Progenitor cell of endocrine pancreas (in vitro differentiated cells): ENCODE results near the gene POLH. TPM values are rescaled to one million over a fixed set of nuclear protein-coding genes. Genes with fewer than 3 reads are reported as not detected.

Experiments used
- DNase-seq: peaks from one replicate; pipeline ENCODE4 v3.0.0; 2021; ENCODE audit warnings: low spot score; ENCODE audit not compliant: unreplicated experiment
- H3K27ac Mint-ChIP-seq: 2 replicates; pipeline ENCODE4 v1.8.0; 2021; ENCODE audit warnings: mild to moderate bottlenecking, moderate library complexity, mixed read lengths
- H3K27me3 Mint-ChIP-seq: 2 replicates; pipeline ENCODE4 v1.8.0; 2021; ENCODE audit warnings: mixed read lengths
- H3K36me3 Mint-ChIP-seq: 2 replicates; pipeline ENCODE4 v1.8.0; 2022; ENCODE audit warnings: mixed read lengths; ENCODE audit not compliant: insufficient read depth
- H3K4me1 Mint-ChIP-seq: 2 replicates; pipeline ENCODE4 v1.8.0; 2021; ENCODE audit warnings: low read depth, mixed read lengths
- H3K4me3 Mint-ChIP-seq: 2 replicates; pipeline ENCODE4 v1.8.0; 2021; ENCODE audit warnings: low read depth, mild to moderate bottlenecking, moderate library complexity, mixed read lengths
- H3K9me3 Mint-ChIP-seq: 2 replicates; pipeline ENCODE4 v1.8.0; 2021; ENCODE audit warnings: low read depth, mixed read lengths
- total RNA-seq: library from RNA; stranded (reverse); gene quantifications from 2 replicates; pipeline ENCODE4 v1.2.1, GENCODE V29; 2021
- TF ChIP-seq, protein P1 (sequence below): fragments of 200-600 bp; sonication (generic); IDR thresholded peaks from one replicate; pipeline ENCODE4 v1.5.0; 2021; ENCODE audit warnings: antibody characterized with exemption, mild to moderate bottlenecking; ENCODE audit not compliant: unreplicated experiment

Gene POLH
- total RNA-seq, 1 donor from 2014 or later: 14.5 TPM

DNA sequence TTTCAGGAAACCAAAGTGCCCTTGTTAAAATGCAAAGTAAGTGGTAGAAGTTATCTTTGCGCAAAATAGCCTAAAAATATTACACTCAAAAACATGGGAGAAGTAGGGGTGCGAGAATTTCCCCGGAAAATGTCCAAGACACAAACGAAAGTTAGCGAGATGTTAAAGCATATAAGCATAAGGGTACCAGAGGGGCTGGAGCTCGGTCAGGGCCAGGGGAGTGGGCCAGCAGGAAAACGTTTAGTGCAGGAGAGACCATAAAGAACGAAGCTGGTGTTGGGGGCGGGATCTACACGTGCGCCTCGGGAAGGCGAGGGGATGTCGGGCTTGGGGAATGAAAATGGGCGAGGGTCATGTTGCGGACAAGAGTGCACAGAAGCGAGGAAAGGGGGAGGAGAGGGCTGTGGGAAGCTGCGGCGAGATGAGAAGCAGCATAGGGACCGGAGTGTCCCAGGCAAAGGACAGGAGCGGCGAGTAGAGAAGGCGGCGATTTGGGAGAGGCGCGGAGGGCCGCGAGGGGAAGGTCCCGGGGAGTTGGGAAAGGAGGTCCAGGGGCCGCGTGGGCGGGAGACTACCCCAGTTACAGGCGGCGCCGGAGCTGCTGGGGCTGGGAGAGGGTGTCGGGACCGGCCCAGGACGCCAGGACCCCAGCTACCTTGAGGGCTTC is 747 bp upstream of the POLH start:
- Mint-ChIP-seq H3K27me3 (no peaks in the 10 kb centered on the region), H3K4me1 (peaks cover 11% of the 10 kb centered on the region), H3K27ac (peak overlapping the region; percentile 92), H3K36me3 (peaks cover 5% of the 10 kb centered on the region), H3K9me3 (no peaks in the 10 kb centered on the region), H3K4me3 (peak overlapping the region; percentile 96)
- peak; percentile 9 for DNase-seq
- TF ChIP-seq, protein P1, sequence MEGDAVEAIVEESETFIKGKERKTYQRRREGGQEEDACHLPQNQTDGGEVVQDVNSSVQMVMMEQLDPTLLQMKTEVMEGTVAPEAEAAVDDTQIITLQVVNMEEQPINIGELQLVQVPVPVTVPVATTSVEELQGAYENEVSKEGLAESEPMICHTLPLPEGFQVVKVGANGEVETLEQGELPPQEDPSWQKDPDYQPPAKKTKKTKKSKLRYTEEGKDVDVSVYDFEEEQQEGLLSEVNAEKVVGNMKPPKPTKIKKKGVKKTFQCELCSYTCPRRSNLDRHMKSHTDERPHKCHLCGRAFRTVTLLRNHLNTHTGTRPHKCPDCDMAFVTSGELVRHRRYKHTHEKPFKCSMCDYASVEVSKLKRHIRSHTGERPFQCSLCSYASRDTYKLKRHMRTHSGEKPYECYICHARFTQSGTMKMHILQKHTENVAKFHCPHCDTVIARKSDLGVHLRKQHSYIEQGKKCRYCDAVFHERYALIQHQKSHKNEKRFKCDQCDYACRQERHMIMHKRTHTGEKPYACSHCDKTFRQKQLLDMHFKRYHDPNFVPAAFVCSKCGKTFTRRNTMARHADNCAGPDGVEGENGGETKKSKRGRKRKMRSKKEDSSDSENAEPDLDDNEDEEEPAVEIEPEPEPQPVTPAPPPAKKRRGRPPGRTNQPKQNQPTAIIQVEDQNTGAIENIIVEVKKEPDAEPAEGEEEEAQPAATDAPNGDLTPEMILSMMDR: no peak

DNA sequence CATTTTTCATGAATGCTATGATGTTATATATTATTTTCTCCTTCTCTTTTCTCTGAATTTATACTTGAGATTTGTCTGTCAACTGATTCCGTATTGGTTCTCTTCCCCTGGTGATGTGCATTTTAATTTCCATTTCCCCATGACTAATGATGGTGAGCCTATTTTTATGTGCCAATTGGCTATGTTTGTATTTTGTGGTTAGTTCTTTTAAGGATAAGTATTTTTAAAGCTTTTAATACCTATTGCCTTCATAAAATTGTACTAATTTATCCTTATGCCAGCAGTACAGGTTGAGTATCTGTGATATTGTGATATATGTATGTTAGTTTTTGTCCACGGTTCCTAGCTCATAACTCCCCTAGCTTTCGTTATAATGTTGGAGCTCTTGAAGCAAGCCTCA is 2.8 kb downstream of the POLH start:
- peak overlapping the region; percentile 25 for H3K27ac Mint-ChIP-seq
- TF ChIP-seq, protein P1: no peak
- no peak for DNase-seq
- H3K4me1 Mint-ChIP-seq: peaks cover 11% of the 10 kb centered on the region
- H3K9me3 Mint-ChIP-seq: no peaks in the 10 kb centered on the region
- H3K36me3 Mint-ChIP-seq: peaks cover 10% of the 10 kb centered on the region
- no peaks in the 10 kb centered on the region for H3K27me3 Mint-ChIP-seq
- no peak overlapping the region for H3K4me3 Mint-ChIP-seq

DNA sequence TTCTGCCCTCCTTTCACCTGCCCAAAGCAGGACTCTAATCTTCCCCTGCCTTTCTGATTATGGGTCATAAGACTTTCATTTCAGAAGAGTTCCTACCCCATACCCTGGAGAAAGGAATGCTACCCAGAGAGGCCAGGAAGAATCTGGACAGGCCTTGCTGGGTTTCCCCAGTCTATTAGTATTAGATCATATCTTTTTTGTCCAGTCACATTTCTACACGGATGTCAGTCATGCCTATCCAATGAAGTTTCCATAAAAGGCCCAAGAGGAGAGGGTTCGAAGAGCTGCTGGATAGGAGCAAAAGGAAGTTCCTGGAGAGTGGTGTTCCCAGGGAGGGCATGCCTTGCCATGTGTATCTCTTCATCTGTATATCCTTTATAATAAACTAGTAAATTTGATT is 3.2 kb downstream of the POLH start:
- TF ChIP-seq, protein P1: no peak
- H3K27me3 Mint-ChIP-seq: no peaks in the 10 kb centered on the region
- DNase-seq: no peak
- H3K36me3 Mint-ChIP-seq: peaks cover 10% of the 10 kb centered on the region
- no peak overlapping the region for H3K4me3 Mint-ChIP-seq
- H3K4me1 Mint-ChIP-seq: peaks cover 11% of the 10 kb centered on the region
- H3K27ac Mint-ChIP-seq: no peak overlapping the region
- H3K9me3 Mint-ChIP-seq: no peaks in the 10 kb centered on the region

DNA sequence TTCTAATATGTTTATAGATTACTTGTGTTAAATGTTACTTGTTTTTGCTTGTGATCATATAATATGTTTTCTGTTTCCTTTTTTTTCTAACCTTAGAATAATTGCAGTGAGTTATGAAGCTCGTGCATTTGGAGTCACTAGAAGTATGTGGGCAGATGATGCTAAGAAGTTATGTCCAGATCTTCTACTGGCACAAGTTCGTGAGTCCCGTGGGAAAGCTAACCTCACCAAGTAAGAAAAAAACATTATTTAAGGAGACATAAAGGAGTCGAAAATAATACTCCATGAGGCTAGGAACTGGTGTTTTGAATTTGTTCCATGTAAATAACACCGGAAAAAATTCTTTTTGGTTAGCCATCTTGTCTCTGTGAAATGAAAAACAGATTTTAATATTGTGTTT is 6.9 kb downstream of the POLH start:
- Mint-ChIP-seq H3K9me3 (no peaks in the 10 kb centered on the region), H3K4me1 (no peaks in the 10 kb centered on the region), H3K27ac (no peak overlapping the region), H3K27me3 (no peaks in the 10 kb centered on the region), H3K36me3 (peaks cover 17% of the 10 kb centered on the region), H3K4me3 (no peak overlapping the region)
- DNase-seq: no peak
- TF ChIP-seq, protein P1: no peak

DNA sequence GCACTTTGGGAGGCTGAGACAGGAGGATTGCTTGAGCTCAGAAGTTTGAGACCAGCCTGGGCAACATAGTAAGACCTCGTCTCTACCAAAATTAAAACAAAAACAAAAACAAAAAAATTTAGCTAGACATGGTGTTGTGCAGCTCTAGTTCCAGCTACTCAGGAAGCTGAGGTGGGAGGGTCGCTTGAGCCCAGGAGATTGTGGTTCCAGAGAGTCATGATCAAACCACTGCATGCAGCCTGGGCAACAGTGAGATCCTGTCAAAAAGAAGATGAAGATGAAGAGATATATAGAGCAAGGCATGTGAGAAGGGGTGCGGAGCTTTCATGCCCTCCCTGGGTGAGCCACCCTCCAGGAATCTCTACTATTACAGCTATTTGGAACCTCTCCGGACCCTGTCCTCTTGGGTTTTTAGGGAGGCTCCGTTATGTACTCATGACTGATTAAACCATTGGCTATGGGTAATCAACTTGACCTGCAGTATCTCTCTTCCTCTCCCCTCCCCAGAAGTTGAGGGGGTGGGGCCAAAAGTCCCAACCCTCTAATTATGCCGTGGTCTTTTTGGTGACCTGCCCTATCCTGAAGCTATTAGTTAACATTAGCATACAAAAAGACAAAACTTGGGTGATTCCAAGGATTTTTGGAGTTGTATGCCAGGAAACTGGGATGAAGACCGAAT is 9.0 kb downstream of the POLH start:
- Mint-ChIP-seq H3K4me1 (no peaks in the 10 kb centered on the region), H3K4me3 (no peak overlapping the region), H3K27me3 (no peaks in the 10 kb centered on the region), H3K9me3 (no peaks in the 10 kb centered on the region), H3K36me3 (peaks cover 21% of the 10 kb centered on the region), H3K27ac (no peak overlapping the region)
- TF ChIP-seq, protein P1: no peak
- no peak for DNase-seq
